Neural cell (in vitro differentiated cells): ENCODE measurements around the gene TTC13. TPM values are rescaled to one million over a fixed set of nuclear protein-coding genes. Genes with fewer than 3 reads are reported as not detected.

ENCODE experiments used
- H2AFZ ChIP-seq: fragments of 200-600, 300-800 bp; sonication (generic), shearing (Covaris generic); 2 replicates; pipeline ENCODE4 v1.6.0; 2014; ENCODE audit warnings: low read depth, mild to moderate bottlenecking, antibody characterized with exemption, low read length, moderate library complexity
- H3F3A ChIP-seq: fragments of 200-600 bp; shearing (Covaris generic); 2 replicates; pipeline ENCODE4 v1.6.1; 2016; ENCODE audit warnings: mild to moderate bottlenecking, moderate library complexity, mixed read lengths, antibody characterized with exemption, low read length; ENCODE audit not compliant: insufficient read depth, poor library complexity, severe bottlenecking
- H3K27ac ChIP-seq: fragments of 200-600, 300-800 bp; sonication (generic), shearing (Covaris generic); 2 replicates; pipeline ENCODE4 v1.5.1; 2014; ENCODE audit warnings: mild to moderate bottlenecking, low read length, moderate library complexity
- H3K27me3 ChIP-seq: fragments of 300-800, 200-600 bp; sonication (generic), shearing (Covaris generic); 2 replicates; pipeline ENCODE4 v1.6.0; 2014; ENCODE audit warnings: mild to moderate bottlenecking, low read depth, low read length, moderate library complexity; ENCODE audit not compliant: insufficient read depth
- H3K36me3 ChIP-seq: fragments of 300-800, 200-600 bp; sonication (generic), shearing (Covaris generic); 2 replicates; pipeline ENCODE4 v1.5.1; 2014; ENCODE audit warnings: mild to moderate bottlenecking, antibody characterized with exemption, low read length, moderate library complexity; ENCODE audit not compliant: insufficient read depth
- H3K4me2 ChIP-seq: fragments of 300-800, 200-600 bp; sonication (generic), shearing (Covaris generic); 2 replicates; pipeline ENCODE4 v1.6.0; 2014; ENCODE audit warnings: mild to moderate bottlenecking, low read length
- H3K4me3 ChIP-seq: fragments of 300-800, 200-600 bp; sonication (generic), shearing (Covaris generic); 2 replicates; pipeline ENCODE4 v1.5.1; 2014; ENCODE audit warnings: mild to moderate bottlenecking, low read length, moderate library complexity
- H3K79me2 ChIP-seq: fragments of 200-600 bp; shearing (Covaris generic); replicated peaks from 2 replicates; pipeline ENCODE4 v1.6.0; 2014; ENCODE audit warnings: mild to moderate bottlenecking, low read length, moderate library complexity; ENCODE audit not compliant: insufficient read depth
- H3K9ac ChIP-seq: fragments of 300-800, 200-600 bp; sonication (generic), shearing (Covaris generic); 2 replicates; pipeline ENCODE4 v1.6.1; 2016; ENCODE audit warnings: mild to moderate bottlenecking, low read length, mixed read lengths
- H3K9me2 ChIP-seq: fragments of 200-600 bp; shearing (Covaris generic); 2 replicates; pipeline ENCODE4 v1.6.1; 2016; ENCODE audit warnings: mild to moderate bottlenecking, low read length, mixed read lengths; ENCODE audit not compliant: insufficient read depth
- H3K9me3 ChIP-seq: fragments of 200-600, 300-800 bp; sonication (generic), shearing (Covaris generic); 2 replicates; pipeline ENCODE4 v1.6.1; 2016; ENCODE audit warnings: mild to moderate bottlenecking, mixed run types, low read length, moderate library complexity, mixed read lengths
- H4K20me1 ChIP-seq: fragments of 200-600 bp; shearing (Covaris generic); 2 replicates; pipeline ENCODE4 v1.6.1; 2016; ENCODE audit warnings: mild to moderate bottlenecking, mixed run types; ENCODE audit not compliant: insufficient read depth
- CTCF ChIP-seq: fragments of 450-650 bp; IDR thresholded peaks from 2 replicates; pipeline ENCODE4 v1.5.1; 2014; ENCODE audit warnings: antibody characterized with exemption, mild to moderate bottlenecking, moderate library complexity; ENCODE audit not compliant: poor library complexity, severe bottlenecking
- EP300 ChIP-seq: fragments of 450-650 bp; conservative IDR thresholded peaks from 2 replicates; pipeline ENCODE4 v1.6.1; 2014; ENCODE audit warnings: antibody characterized with exemption, mild to moderate bottlenecking, moderate library complexity; ENCODE audit not compliant: poor library complexity, severe bottlenecking
- EZH2 ChIP-seq: fragments of 200-600, 300-800 bp; shearing (Covaris generic), sonication (generic); IDR thresholded peaks from 2 replicates; pipeline ENCODE4 v1.6.1; 2014; ENCODE audit warnings: antibody characterized with exemption, low read length, borderline replicate concordance, mild to moderate bottlenecking; ENCODE audit not compliant: insufficient read depth, poor library complexity, severe bottlenecking
- MXI1 ChIP-seq: fragments of 450-650 bp; conservative IDR thresholded peaks from 2 replicates; pipeline ENCODE4 v1.6.1; 2014; ENCODE audit warnings: antibody characterized with exemption, mild to moderate bottlenecking; ENCODE audit not compliant: poor library complexity, severe bottlenecking
- POLR2AphosphoS5 ChIP-seq: IDR thresholded peaks from 2 replicates; pipeline ENCODE4 v1.6.1; 2012
- RAD21 ChIP-seq: fragments of 450-650 bp; conservative IDR thresholded peaks from 2 replicates; pipeline ENCODE4 v1.6.1; 2014; ENCODE audit warnings: antibody characterized with exemption, mild to moderate bottlenecking, moderate library complexity
- REST ChIP-seq: IDR thresholded peaks from 2 replicates; pipeline ENCODE4 v1.6.1; 2012; ENCODE audit warnings: borderline replicate concordance
- SMC3 ChIP-seq: fragments of 450-650 bp; conservative IDR thresholded peaks from 2 replicates; pipeline ENCODE4 v1.6.1; 2014; ENCODE audit warnings: antibody characterized with exemption, mild to moderate bottlenecking, moderate library complexity; ENCODE audit not compliant: poor library complexity
- TAF1 ChIP-seq: IDR thresholded peaks from 2 replicates; pipeline ENCODE4 v1.6.1; 2012; ENCODE audit warnings: low read depth
- polyA plus RNA-seq: library from polyadenylated mRNA; depleted of rRNA; stranded (reverse); fragments of >200 nt; gene quantifications from 2 replicates; pipeline ENCODE4 v1.2.3, GENCODE V29; 2014

The TTC13 gene
- polyA plus RNA-seq, 1 donor from 2014 or later, result 33.8 TPM

- Histone ChIP-seq H2AFZ (no peak overlapping the region), H3K27me3 (no peaks in the 10 kb centered on the region), H3K36me3 (peaks cover 7% of the 10 kb centered on the region), H3K9me2 (no peaks in the 10 kb centered on the region), H3K27ac (no peak overlapping the region), H3K9me3 (no peaks in the 10 kb centered on the region), H3K79me2 (no peaks in the 10 kb centered on the region), H3F3A (no peaks in the 10 kb centered on the region), H3K4me3 (no peak overlapping the region), H3K4me2 (no peak overlapping the region), H4K20me1 (no peaks in the 10 kb centered on the region), H3K9ac (no peak overlapping the region)
- TF ChIP-seq RAD21 (no peak), SMC3 (no peak), MXI1 (no peak), TAF1 (no peak), CTCF (no peak), EZH2 (no peak), POLR2AphosphoS5 (no peak), REST (no peak), EP300 (no peak)
Observed at GRCh38 chr1:230919207-230919606, 59.5 kb downstream of the TTC13 start.

- Histone ChIP-seq H3F3A (no peaks in the 10 kb centered on the region), H3K9me3 (no peaks in the 10 kb centered on the region), H4K20me1 (no peaks in the 10 kb centered on the region), H3K27me3 (no peaks in the 10 kb centered on the region), H2AFZ (no peak overlapping the region), H3K36me3 (no peaks in the 10 kb centered on the region), H3K4me2 (no peak overlapping the region), H3K9ac (no peak overlapping the region), H3K9me2 (no peaks in the 10 kb centered on the region), H3K79me2 (no peaks in the 10 kb centered on the region), H3K27ac (no peak overlapping the region), H3K4me3 (no peak overlapping the region)
- TF ChIP-seq CTCF (peak; percentile 66), TAF1 (no peak), SMC3 (peak; percentile 70), POLR2AphosphoS5 (no peak), RAD21 (peak; percentile 65), MXI1 (no peak)
Observed at GRCh38 chr1:230917284-230918135, 61.2 kb downstream of the TTC13 start.
